Neuronal stem cell (in vitro differentiated cells): Measurements from ENCODE around the gene OVCH1.

Source experiments
- DNase-seq: peaks from one replicate; pipeline ENCODE4 v3.0.0-alpha.2; 2013; ENCODE audit warnings: low spot score
- H2AFZ ChIP-seq: one replicate; pipeline ENCODE4 v1.6.1; 2013; ENCODE audit warnings: mild to moderate bottlenecking, low read length, inconsistent platforms
- H2AK5ac ChIP-seq: 2 replicates; pipeline ENCODE4 v1.6.1; 2013; ENCODE audit warnings: low read depth, mild to moderate bottlenecking, inconsistent platforms, low read length, moderate library complexity, mixed read lengths
- H2BK120ac ChIP-seq: 2 replicates; pipeline ENCODE4 v1.6.1; 2013; ENCODE audit warnings: low read depth, mild to moderate bottlenecking, inconsistent platforms, low read length, moderate library complexity, mixed read lengths
- H2BK12ac ChIP-seq: one replicate; pipeline ENCODE4 v1.6.1; 2013; ENCODE audit warnings: low read length, inconsistent platforms
- H2BK15ac ChIP-seq: 2 replicates; pipeline ENCODE4 v1.6.1; 2013; ENCODE audit warnings: mild to moderate bottlenecking, low read length, inconsistent platforms, mixed read lengths
- H2BK5ac ChIP-seq: one replicate; pipeline ENCODE4 v1.6.1; 2013; ENCODE audit warnings: inconsistent platforms, mild to moderate bottlenecking, low read length, moderate library complexity
- H3K14ac ChIP-seq: one replicate; pipeline ENCODE4 v1.6.1; 2013; ENCODE audit warnings: low read length, inconsistent platforms
- H3K18ac ChIP-seq: 2 replicates; pipeline ENCODE4 v1.6.1; 2013; ENCODE audit warnings: low read length, inconsistent platforms
- H3K23ac ChIP-seq: 2 replicates; pipeline ENCODE4 v1.6.1; 2013; ENCODE audit warnings: low read depth, mild to moderate bottlenecking, mixed read lengths, low read length, inconsistent platforms; ENCODE audit not compliant: poor library complexity
- H3K27ac ChIP-seq: replicated peaks from 3 replicates; pipeline ENCODE4 v1.5.1; 2013; ENCODE audit warnings: low read length, inconsistent platforms
- H3K27me3 ChIP-seq, 3 experiments: 2 replicates each; pipeline ENCODE4 v1.6.1; 2013; ENCODE audit warnings: low read length in 3 of 3, mild to moderate bottlenecking in 2 of 3, inconsistent platforms in 1 of 3, low read depth in 1 of 3, mixed read lengths in 1 of 3, moderate library complexity in 1 of 3; ENCODE audit not compliant: control insufficient read depth in 3 of 3, insufficient read depth in 3 of 3
- H3K36me3 ChIP-seq, 2 donors: replicated peaks in 1 of 2; 2 replicates each; pipeline ENCODE4 v1.6.1; 2013; ENCODE audit warnings: low read length in 2 of 2; ENCODE audit not compliant: control insufficient read depth in 2 of 2, insufficient read depth in 2 of 2
- H3K4ac ChIP-seq: 2 replicates; pipeline ENCODE4 v1.6.1; 2013; ENCODE audit warnings: inconsistent platforms, mild to moderate bottlenecking, low read length, moderate library complexity
- H3K4me1 ChIP-seq, 2 donors: 1 replicate in 1 of 2; 2 replicates in 1 of 2; pipeline ENCODE4 v1.6.1; 2013; ENCODE audit warnings: low read length in 2 of 2, low read depth in 1 of 2; ENCODE audit not compliant: control insufficient read depth in 2 of 2, insufficient read depth in 1 of 2
- H3K4me2 ChIP-seq: one replicate; pipeline ENCODE4 v1.6.1; 2013; ENCODE audit warnings: mild to moderate bottlenecking, low read length, inconsistent platforms; ENCODE audit not compliant: insufficient read depth, poor library complexity, severe bottlenecking
- H3K4me3 ChIP-seq, 2 donors: 2 replicates each; pipeline ENCODE4 v1.5.1; 2013; ENCODE audit warnings: low read length in 2 of 2, mild to moderate bottlenecking in 2 of 2, inconsistent platforms in 1 of 2, moderate library complexity in 1 of 2
- H3K79me1 ChIP-seq: one replicate; pipeline ENCODE4 v1.6.1; 2013; ENCODE audit warnings: low read depth, mild to moderate bottlenecking, inconsistent platforms, low read length, moderate library complexity
- H3K9ac ChIP-seq: one replicate; pipeline ENCODE4 v1.6.1; 2013; ENCODE audit warnings: mild to moderate bottlenecking, low read depth, low read length, inconsistent platforms; ENCODE audit not compliant: poor library complexity
- H3K9me3 ChIP-seq, 2 donors: replicated peaks in 1 of 2; 2 replicates each; pipeline versions ENCODE3 to v1.6.1; 2013; ENCODE audit warnings: low read length in 2 of 2, mild to moderate bottlenecking in 2 of 2, inconsistent platforms in 1 of 2, low read depth in 1 of 2, mixed read lengths in 1 of 2, moderate library complexity in 1 of 2; ENCODE audit not compliant: control insufficient read depth in 2 of 2, insufficient read depth in 1 of 2
- H4K8ac ChIP-seq: one replicate; pipeline ENCODE4 v1.6.1; 2013; ENCODE audit warnings: low read depth, mild to moderate bottlenecking, inconsistent platforms, low read length, moderate library complexity
- H4K91ac ChIP-seq: one replicate; pipeline ENCODE4 v1.6.1; 2013; ENCODE audit warnings: low read length, low read depth, mild to moderate bottlenecking, inconsistent platforms; ENCODE audit not compliant: poor library complexity
- WGBS, 2 donors: extraction: QIAGEN DNeasy Blood & Tissue Kit; methylation state at CpG; one replicate each; pipeline ENCODE4 v1.1.7; 2013; ENCODE audit warnings: missing lambda C conversion rate in 2 of 2, mixed read lengths in 1 of 2; ENCODE audit not compliant: insufficient read length in 2 of 2, insufficient replicate concordance in 1 of 2; ENCODE audit errors: extremely low coverage in 2 of 2; 5-methylcytosine and 5-hydroxymethylcytosine counted together

The OVCH1 gene

DNA sequence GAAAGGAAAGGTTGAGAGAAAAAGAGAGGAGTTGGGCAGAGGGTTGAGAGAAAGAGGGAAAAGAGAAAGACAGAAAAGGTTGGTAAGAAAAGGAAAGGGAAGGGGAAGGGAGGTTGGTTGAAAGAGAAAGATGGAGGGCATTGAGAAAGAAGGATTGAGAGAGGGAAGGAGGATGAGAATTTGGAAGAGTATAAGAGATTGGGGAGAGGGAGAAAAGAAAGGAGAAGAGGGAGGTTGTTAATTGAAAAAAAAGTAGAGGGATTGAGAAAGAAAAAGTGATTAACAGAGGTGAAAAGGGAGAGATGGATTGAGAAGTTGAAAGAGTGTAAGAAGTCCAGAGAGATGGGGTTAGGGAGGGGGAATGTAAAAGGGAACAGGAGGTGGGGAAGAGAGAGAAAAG, 95.0 kb downstream of the OVCH1 start:
- H3K4me2 ChIP-seq = no peak overlapping the region
- no peak overlapping the region for H2BK120ac ChIP-seq
- H3K4me1 ChIP-seq = no peaks in the 10 kb centered on the region
- H3K9me3 ChIP-seq = no peaks in the 10 kb centered on the region
- no peak overlapping the region for H4K8ac ChIP-seq
- no peak overlapping the region for H2BK5ac ChIP-seq
- no peak overlapping the region for H3K18ac ChIP-seq
- H2BK12ac ChIP-seq = no peak overlapping the region
- no peaks in the 10 kb centered on the region for H3K79me1 ChIP-seq
- DNase-seq = no peak
- H3K9ac ChIP-seq = no peak overlapping the region
- no peak overlapping the region for H3K4me3 ChIP-seq
- H3K27me3 ChIP-seq = no peaks in the 10 kb centered on the region
- H2AFZ ChIP-seq = no peak overlapping the region
- no peak overlapping the region for H3K23ac ChIP-seq
- H3K27ac ChIP-seq = no peak overlapping the region
- no peak overlapping the region for H4K91ac ChIP-seq
- no peak overlapping the region for H2BK15ac ChIP-seq
- no peak overlapping the region for H2AK5ac ChIP-seq
- no peak overlapping the region for H3K4ac ChIP-seq
- H3K36me3 ChIP-seq = no peaks in the 10 kb centered on the region
- no peak overlapping the region for H3K14ac ChIP-seq

DNA sequence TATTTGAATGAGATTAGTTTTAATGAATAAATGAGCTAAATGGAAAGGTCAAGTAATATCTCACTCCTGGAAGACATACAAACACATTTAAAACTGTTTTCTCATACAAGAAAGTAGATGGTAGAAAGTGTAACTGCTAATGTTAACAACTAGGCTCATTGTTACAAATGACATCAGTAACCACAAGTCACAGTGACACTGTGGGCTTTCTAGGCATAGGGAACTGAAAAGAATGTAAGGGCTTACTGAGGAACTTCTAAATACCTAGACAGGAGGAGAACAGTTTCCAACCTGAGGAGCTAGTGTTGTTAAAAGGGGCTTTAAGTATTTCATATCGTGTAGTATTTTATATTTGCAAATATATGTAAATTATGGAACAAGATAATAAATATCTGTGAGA, 99.0 kb downstream of the OVCH1 start:
- H3K4me2 ChIP-seq = no peak overlapping the region

DNA sequence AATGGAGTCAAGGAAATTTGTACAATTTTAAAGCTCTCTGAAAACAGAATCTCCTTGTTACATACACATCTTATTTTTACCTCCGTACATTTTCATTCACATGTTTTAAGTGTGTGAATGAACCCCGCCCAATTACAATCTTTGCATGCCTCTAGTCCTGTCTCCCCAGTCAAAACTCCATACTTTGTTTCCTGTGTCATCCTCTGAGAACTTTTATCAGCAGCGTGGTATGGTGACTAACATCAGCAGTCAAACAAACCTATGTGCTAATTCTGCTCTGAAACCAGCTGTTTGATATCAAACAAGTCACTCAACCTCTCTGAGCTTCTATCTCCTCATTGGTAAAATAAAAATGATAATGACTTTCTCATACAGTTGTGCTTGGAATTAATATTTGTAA, 100.7 kb downstream of the OVCH1 start:
- H2AK5ac ChIP-seq = no peak overlapping the region
- H4K91ac ChIP-seq = no peak overlapping the region
- no peak for DNase-seq
- no peak overlapping the region for H2AFZ ChIP-seq
- H2BK120ac ChIP-seq = no peak overlapping the region
- H3K4me2 ChIP-seq = no peak overlapping the region
- H3K79me1 ChIP-seq = no peaks in the 10 kb centered on the region
- H3K27me3 ChIP-seq = no peaks in the 10 kb centered on the region
- no peak overlapping the region for H4K8ac ChIP-seq
- H3K14ac ChIP-seq = no peak overlapping the region
- H2BK12ac ChIP-seq = no peak overlapping the region
- WGBS, 2 donors = no CpG with 5 or more reads among the region's 3 CpGs
- no peak overlapping the region for H2BK15ac ChIP-seq
- H3K4me1 ChIP-seq = no peaks in the 10 kb centered on the region
- H2BK5ac ChIP-seq = no peak overlapping the region
- H3K9me3 ChIP-seq = no peaks in the 10 kb centered on the region
- no peak overlapping the region for H3K4me3 ChIP-seq
- H3K36me3 ChIP-seq = no peaks in the 10 kb centered on the region
- H3K9ac ChIP-seq = no peak overlapping the region
- no peak overlapping the region for H3K4ac ChIP-seq
- H3K23ac ChIP-seq = no peak overlapping the region
- no peak overlapping the region for H3K27ac ChIP-seq
- no peak overlapping the region for H3K18ac ChIP-seq

More for the DNA sequence above, 99.0 kb downstream of the OVCH1 start:
- no peaks in the 10 kb centered on the region for H3K27me3 ChIP-seq
- H3K23ac ChIP-seq = no peak overlapping the region
- H3K9ac ChIP-seq = no peak overlapping the region
- no CpG with 5 or more reads among the region's 1 CpG for WGBS, 2 donors
- no peak overlapping the region for H2BK15ac ChIP-seq
- H3K36me3 ChIP-seq = no peaks in the 10 kb centered on the region
- H4K8ac ChIP-seq = no peak overlapping the region
- H3K4me1 ChIP-seq = no peaks in the 10 kb centered on the region
- no peak overlapping the region for H2AK5ac ChIP-seq
- H3K79me1 ChIP-seq = no peaks in the 10 kb centered on the region
- no peak overlapping the region for H3K4ac ChIP-seq
- H3K27ac ChIP-seq = no peak overlapping the region
- H2BK120ac ChIP-seq = no peak overlapping the region
- H3K4me3 ChIP-seq = no peak overlapping the region
- no peak overlapping the region for H2BK12ac ChIP-seq
- H2BK5ac ChIP-seq = no peak overlapping the region
- DNase-seq = no peak
- H3K18ac ChIP-seq = no peak overlapping the region
- H3K14ac ChIP-seq = no peak overlapping the region
- no peaks in the 10 kb centered on the region for H3K9me3 ChIP-seq
- H2AFZ ChIP-seq = no peak overlapping the region
- no peak overlapping the region for H4K91ac ChIP-seq

- Histone ChIP-seq H3K4me1 (no peaks in the 10 kb centered on the region), H3K4me2 (no peak overlapping the region), H3K27ac (no peak overlapping the region), H3K79me1 (no peaks in the 10 kb centered on the region), H4K91ac (no peak overlapping the region), H3K14ac (no peak overlapping the region), H2BK120ac (no peak overlapping the region), H2BK15ac (no peak overlapping the region), H3K9me3 (no peaks in the 10 kb centered on the region), H2AFZ (no peak overlapping the region), H2BK12ac (no peak overlapping the region), H3K27me3 (no peaks in the 10 kb centered on the region), H3K18ac (no peak overlapping the region), H2BK5ac (no peak overlapping the region), H3K4me3 (no peak overlapping the region), H4K8ac (no peak overlapping the region), H3K23ac (no peak overlapping the region), H2AK5ac (no peak overlapping the region), H3K36me3 (no peaks in the 10 kb centered on the region), H3K9ac (no peak overlapping the region), H3K4ac (no peak overlapping the region)
- WGBS, 2 donors = no CpG with 5 or more reads among the region's 1 CpG
- DNase-seq = no peak
These were observed 102.1 kb downstream of the OVCH1 start for GRCh38 chr12:29395356-29395755.
